HG03064 (cell line): ENCODE measurements around the gene DUOX2.
"Not testable (repeated sequence)": the region's sequence is repeated elsewhere in the genome, so short reads cannot be mapped to it uniquely, and the experiment has no call there.

Experiments
- ATAC-seq: cut with Tn5 transposase; IDR thresholded peaks from one replicate; pipeline ENCODE4 v1.9.1; 2021; ENCODE audit warnings: low read depth; ENCODE audit not compliant: unreplicated experiment

DUOX2 gene

DNA sequence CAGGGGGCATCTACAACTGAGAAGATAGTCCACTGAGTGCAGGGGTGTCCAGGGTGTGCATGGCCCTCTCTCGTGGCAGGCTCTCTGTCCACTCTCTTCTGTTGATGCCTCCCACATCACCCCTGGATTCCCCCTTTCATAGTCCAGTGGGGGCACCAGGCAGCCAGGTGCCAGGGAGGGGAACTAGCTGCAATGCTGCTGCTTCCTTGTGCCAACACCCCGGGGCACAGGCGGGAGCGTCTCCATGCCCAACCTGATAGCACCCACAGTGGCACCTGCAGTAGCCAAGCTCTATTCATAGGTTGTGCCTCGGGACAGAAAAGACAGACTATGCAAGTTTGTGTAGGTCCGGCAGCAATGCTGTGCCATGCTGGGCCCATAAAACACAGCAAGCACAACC is 11.7 kb downstream of the DUOX2 start:
- ATAC-seq = no peak

GRCh38 chr15:45101749-45102148 is 12.2 kb downstream of the DUOX2 start:
- ATAC-seq = no peak

- no peak for ATAC-seq
Observed at GRCh38 chr15:45100884-45101625, 12.9 kb downstream of the DUOX2 start.

DNA sequence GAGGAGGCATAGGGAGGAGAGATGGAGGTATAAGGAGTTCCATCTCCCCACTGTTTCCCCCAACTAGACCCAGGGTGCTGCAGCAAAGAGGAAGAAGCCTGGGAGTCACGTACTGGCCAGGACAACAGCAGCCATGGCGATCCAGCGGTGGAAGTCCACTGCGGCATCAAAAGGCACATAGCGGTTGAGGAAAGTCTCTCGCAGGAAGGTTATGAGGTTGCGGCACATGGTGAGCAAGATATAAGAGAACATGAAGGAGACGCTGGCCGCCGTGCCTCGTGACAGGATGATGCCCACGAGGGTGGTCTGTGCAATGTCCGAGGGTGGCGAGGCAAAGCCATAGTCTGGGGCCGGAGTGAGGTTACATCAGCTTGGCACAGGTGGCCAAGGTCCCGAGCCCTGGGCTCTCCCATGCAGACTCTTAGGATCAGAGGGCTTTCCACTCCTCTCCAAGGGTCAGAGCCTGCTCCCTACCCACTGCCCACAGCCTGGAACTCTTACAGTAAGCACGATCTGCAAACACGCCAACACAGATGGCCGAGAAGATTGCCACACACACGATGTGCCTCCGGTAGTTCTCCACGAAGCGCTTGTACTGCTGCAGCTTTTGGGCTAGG is 14.3 kb downstream of the DUOX2 start:
- no peak for ATAC-seq

- no peak for ATAC-seq
Observed at GRCh38 chr15:45097466-45097865, 16.5 kb downstream of the DUOX2 start.

DNA sequence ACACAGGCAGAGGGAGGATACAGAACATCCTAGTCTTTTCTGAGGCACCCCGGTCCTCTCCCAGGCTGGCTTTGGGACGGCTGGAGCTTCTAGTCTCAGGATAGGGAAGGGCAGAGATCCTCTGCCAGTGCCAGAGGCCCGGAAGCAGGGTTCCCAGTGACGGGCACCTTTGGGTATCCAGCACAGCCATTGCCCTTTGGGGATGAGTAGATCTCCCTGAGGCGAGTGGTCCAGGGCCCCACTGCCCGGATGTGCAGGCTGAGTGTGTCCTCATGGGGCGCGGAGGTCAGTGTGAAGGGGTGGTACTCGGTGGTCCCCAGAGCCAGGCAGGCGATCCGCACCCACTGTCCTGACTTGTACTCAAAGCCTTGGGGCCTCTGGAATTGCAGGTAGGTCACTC is 18.3 kb downstream of the DUOX2 start:
- ATAC-seq = no peak

DNA sequence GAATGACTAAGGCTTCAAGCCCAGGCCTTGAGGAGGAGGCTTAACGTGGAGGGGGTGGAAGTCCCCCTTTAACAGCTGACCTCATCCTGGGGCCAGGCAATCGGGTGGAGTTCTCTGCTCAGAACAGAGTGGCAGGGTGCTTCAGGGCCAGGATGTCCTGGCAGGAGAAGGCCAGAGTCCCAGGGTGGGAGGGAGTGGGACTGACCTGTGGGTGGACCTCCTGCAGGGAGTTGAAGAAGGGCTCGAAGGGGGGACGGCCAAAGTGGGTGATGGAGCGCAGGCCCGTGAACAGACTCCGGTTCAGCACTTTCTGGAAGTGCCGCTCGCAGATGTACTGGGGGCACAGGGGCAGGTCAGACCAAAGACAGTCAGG is 19.6 kb downstream of the DUOX2 start:
- no peak for ATAC-seq

GRCh38 chr15:45093622-45094357 is 20.2 kb downstream of the DUOX2 start:
- ATAC-seq = no peak

- ATAC-seq = no peak
Observed at GRCh38 chr15:45093013-45093412, 21.0 kb downstream of the DUOX2 start.

DNA sequence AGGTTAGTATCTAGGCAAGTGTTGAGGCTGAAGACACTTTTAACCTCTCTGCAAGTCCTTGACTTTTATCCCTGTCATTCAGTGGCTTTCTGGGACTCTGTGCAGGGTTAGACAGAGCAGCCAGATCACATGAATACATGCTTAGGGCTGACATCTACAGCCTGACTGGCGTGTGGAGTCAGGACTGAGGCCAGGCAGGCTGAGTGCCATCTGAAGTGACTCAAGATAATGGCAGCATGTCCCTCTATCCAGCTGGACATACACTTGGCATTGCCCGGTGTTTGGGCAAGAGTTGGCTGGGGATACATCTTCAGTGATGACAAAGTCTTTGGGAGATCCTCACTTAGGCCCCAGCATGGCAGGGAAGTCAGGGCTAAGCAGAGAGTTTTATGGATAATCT is 22.4 kb downstream of the DUOX2 start:
- ATAC-seq = no peak

- no peak for ATAC-seq
Observed at GRCh38 chr15:45091161-45091560, 22.8 kb downstream of the DUOX2 start.

GRCh38 chr15:45089712-45090373 is 24.1 kb downstream of the DUOX2 start:
- no peak for ATAC-seq

DNA sequence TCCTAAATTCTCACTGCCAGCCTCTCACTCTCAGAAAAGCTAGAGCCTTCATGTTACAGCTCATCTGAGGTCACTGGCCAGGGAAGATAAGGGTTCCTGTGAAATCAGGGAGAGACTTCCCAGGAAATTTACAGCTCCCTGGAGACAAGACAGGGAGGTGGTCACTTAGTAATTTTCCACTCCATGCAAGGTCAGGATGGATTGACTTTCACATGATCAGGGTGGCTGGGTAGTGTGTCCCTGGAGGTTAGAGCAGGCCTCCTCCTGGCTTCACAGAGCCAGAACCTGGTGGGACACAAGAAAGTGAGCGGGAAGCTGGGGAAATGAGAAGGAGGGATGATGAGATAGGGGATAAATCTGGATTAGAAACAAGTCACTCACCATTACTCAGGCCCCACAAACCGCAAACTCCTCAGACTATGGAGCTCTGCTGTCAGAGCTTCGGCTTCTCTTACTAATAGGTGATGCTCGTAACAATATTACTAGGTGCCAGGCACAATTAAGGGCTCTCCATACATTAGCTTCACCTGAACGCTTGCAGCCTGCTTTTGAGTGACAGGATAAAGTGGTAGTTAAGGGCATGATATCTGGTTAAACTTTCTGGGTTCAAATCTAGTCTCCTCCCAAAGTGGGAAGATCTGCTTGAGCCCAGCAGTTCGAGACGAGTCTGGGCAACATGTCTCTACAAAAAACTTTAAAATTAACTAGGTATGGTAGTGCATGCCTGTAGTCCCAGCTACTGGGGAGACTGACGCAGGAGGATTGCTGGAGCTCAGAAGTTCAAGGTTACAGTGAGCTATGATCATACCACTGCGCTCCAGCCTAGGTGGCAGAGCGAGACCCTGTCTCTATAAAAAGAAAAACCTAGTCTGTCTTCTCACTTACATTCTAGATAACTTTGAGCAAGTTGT is 24.9 kb downstream of the DUOX2 start:
- no peak for ATAC-seq

DNA sequence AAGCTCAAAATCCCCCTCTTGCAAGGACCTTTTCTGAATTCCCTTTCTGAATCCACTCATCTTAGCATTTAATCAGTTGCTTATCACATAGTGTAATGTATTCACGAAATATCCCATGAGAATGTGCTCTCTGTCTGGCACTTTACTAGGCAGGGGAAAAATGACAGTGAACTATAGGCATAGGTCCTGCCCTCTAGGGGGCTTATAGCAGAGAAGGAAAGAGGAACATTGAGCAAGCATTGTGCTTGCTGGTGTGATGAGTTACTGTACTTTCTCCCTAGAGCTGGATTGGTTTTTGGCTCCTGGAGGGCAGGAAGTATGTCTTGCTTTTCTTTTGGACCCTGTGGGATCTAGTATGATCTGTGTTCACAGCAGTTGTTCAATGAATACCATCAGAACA is 26.5 kb downstream of the DUOX2 start:
- no peak for ATAC-seq

- ATAC-seq = no peak
Observed at GRCh38 chr15:45084163-45084562, 29.8 kb downstream of the DUOX2 start.

- ATAC-seq = no peak
Observed at GRCh38 chr15:45083223-45083622, 30.7 kb downstream of the DUOX2 start.

GRCh38 chr15:45082412-45082811 is 31.6 kb downstream of the DUOX2 start:
- not testable (repeated sequence) for ATAC-seq

DNA sequence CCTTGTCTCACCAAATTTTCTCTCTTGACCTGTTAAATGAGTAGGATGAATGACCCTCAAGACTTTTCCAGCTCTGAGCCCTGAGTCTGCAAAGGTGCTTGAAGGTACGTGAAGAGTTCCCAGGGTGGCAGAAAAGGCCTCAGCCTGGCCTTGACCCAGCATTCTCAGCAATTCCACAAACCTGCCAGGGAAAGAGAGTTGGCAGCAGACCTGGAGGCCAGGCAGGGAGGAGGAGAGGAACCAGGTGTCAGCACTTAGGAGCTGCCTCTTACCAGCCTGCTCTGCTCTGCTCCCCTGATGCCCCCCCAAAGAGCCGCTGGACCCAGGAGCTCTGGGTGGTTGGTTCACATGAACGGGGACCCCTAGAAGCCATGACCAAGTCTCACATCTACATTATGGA is 33.4 kb downstream of the DUOX2 start:
- not testable (repeated sequence) for ATAC-seq

- not testable (repeated sequence) for ATAC-seq
Observed at GRCh38 chr15:45079628-45080246, 34.2 kb downstream of the DUOX2 start.

- ATAC-seq = not testable (repeated sequence)
Observed at GRCh38 chr15:45079201-45079600, 34.8 kb downstream of the DUOX2 start.
